Lower lobe of right lung (tissue), 2 donors: ENCODE results near the gene CEBPG. TPM values are rescaled to one million over a fixed set of nuclear protein-coding genes. Genes with fewer than 3 reads are reported as not detected.

Experiments used
- ATAC-seq, 2 donors: fragments of 200-7000 bp; cut with Tn5 transposase; one replicate each; pipeline ENCODE4 v1.9.1; 2020 to 2022; ENCODE audit warnings: mild to moderate bottlenecking in 2 of 2, moderate library complexity in 2 of 2
- DNase-seq: peaks from one replicate; pipeline ENCODE4 v3.0.0-alpha.2; 2020
- H3K27ac ChIP-seq: fragments of 200-600 bp; one replicate; pipeline ENCODE4 v1.8.0; 2022
- H3K27me3 ChIP-seq: fragments of 200-600 bp; one replicate; pipeline ENCODE4 v1.8.0; 2022; ENCODE audit warnings: low read depth
- H3K36me3 ChIP-seq: fragments of 200-600 bp; one replicate; pipeline ENCODE4 v1.8.0; 2022; ENCODE audit warnings: mild to moderate bottlenecking
- H3K4me1 ChIP-seq: fragments of 200-600 bp; one replicate; pipeline ENCODE4 v1.8.0; 2022
- H3K4me3 ChIP-seq: fragments of 200-600 bp; one replicate; pipeline ENCODE4 v1.8.0; 2022; ENCODE audit warnings: mild to moderate bottlenecking
- H3K9me3 ChIP-seq: fragments of 200-600 bp; one replicate; pipeline ENCODE4 v1.8.0; 2022
- intact Hi-C: fragments of 100-400 bp; cut with DNase I; formaldehyde crosslinking; loops from one replicate; pipeline ENCODE4 v1.11.0; 2022
- total RNA-seq: library from RNA; stranded (reverse); fragmentation: NEBNext Ultra II Directional; extraction: Animal tissue kit (Norgen Biotek cat#: 25700); gene quantifications from one replicate; pipeline ENCODE4 v1.2.1, GENCODE V29; 2021
- TF ChIP-seq, protein P1 (sequence below): fragments of 200-600 bp; IDR thresholded peaks from one replicate; pipeline ENCODE4 v1.8.0; 2022; ENCODE audit warnings: antibody characterized with exemption, mild to moderate bottlenecking
- donor health status: DM: no; HTN: yes; CAD: no; lungs with severe emphysema.

The CEBPG gene
- total RNA-seq, 1 donor from 2014 or later = 29.6 TPM

- ATAC-seq (no peak), DNase-seq (no peak)
- Histone ChIP-seq H3K4me3 (no peak overlapping the region), H3K27me3 (peaks cover 8% of the 10 kb centered on the region), H3K4me1 (no peaks in the 10 kb centered on the region), H3K36me3 (no peaks in the 10 kb centered on the region), H3K9me3 (no peaks in the 10 kb centered on the region), H3K27ac (no peak overlapping the region)
- intact Hi-C loops = no loop called here
- TF ChIP-seq, protein P1, sequence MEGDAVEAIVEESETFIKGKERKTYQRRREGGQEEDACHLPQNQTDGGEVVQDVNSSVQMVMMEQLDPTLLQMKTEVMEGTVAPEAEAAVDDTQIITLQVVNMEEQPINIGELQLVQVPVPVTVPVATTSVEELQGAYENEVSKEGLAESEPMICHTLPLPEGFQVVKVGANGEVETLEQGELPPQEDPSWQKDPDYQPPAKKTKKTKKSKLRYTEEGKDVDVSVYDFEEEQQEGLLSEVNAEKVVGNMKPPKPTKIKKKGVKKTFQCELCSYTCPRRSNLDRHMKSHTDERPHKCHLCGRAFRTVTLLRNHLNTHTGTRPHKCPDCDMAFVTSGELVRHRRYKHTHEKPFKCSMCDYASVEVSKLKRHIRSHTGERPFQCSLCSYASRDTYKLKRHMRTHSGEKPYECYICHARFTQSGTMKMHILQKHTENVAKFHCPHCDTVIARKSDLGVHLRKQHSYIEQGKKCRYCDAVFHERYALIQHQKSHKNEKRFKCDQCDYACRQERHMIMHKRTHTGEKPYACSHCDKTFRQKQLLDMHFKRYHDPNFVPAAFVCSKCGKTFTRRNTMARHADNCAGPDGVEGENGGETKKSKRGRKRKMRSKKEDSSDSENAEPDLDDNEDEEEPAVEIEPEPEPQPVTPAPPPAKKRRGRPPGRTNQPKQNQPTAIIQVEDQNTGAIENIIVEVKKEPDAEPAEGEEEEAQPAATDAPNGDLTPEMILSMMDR = no peak
These were observed 28.3 kb upstream of the CEBPG start for GRCh38 chr19:33345163-33345562.

DNA sequence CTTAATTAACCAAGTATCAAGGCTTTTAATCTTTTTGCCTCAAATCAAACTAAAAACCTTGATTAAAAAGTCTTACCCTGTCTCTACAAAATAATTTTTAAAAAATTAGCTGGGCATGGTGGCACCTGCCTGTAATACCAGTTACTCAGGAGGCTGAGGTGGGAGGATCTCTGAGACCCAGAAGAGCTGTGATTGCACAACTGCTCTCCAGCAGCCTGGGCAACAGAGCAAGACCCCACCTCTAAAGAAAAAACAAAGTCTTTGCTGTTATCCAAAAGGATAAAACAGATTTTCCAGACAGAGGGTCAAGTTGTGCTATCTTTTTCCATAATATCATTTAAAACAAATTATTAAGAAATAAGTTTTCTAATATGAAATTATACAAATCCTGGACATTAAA is 26.8 kb upstream of the CEBPG start:
- Histone ChIP-seq H3K27ac (no peak overlapping the region), H3K4me3 (no peak overlapping the region), H3K36me3 (no peaks in the 10 kb centered on the region), H3K27me3 (peaks cover 8% of the 10 kb centered on the region), H3K9me3 (no peaks in the 10 kb centered on the region), H3K4me1 (no peaks in the 10 kb centered on the region)
- TF ChIP-seq, protein P1 = no peak
- ATAC-seq (no peak), DNase-seq (no peak)
- intact Hi-C loops = no loop called here

- DNase-seq (no peak), ATAC-seq (no peak)
- TF ChIP-seq, protein P1 = no peak
- Histone ChIP-seq H3K27me3 (peaks cover 8% of the 10 kb centered on the region), H3K9me3 (no peaks in the 10 kb centered on the region), H3K36me3 (no peaks in the 10 kb centered on the region), H3K4me3 (no peak overlapping the region), H3K27ac (no peak overlapping the region), H3K4me1 (no peaks in the 10 kb centered on the region)
- intact Hi-C loops = no loop called here
These were observed 26.2 kb upstream of the CEBPG start for GRCh38 chr19:33347300-33347699.

DNA sequence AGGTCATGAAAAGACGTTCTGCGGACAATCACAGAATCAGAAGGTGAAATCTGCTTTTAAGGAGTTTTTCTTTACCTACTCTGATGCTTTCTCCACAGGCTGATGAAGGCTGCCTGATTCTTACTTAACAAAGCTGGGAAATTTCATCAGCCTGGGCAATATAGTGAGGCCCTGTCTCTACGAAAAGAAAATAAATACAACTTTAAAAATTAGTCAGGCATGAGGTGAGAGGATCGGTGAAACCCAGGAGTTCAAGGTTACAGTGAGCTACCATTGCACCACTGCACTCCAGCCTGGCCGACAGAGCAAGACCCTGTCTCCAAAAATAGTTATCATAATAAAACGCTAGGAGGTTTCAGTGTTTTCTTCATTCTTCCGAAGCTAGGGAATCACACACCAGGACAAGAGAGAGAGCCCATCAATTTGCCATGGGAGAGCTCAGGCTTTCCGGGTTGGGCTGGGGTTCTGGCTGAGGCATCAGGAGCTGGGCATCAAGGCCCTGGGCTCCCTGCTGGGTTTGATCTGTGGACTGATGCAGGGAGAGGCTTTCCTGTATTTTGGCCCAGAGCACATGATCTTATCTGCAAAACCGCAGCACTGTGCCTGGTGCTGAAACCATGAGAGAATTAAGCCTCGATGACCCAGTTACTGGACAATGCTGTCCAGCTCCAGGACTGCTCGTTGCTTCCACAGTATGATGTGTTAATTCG is 25.1 kb upstream of the CEBPG start:
- intact Hi-C loops = no loop called here
- H3K4me3 ChIP-seq = no peak overlapping the region
- no peaks in the 10 kb centered on the region for H3K36me3 ChIP-seq
- peaks cover 8% of the 10 kb centered on the region for H3K27me3 ChIP-seq
- TF ChIP-seq, protein P1 = no peak
- ATAC-seq (no peak), DNase-seq (no peak)
- no peaks in the 10 kb centered on the region for H3K9me3 ChIP-seq
- H3K4me1 ChIP-seq = no peaks in the 10 kb centered on the region
- H3K27ac ChIP-seq = no peak overlapping the region

DNA sequence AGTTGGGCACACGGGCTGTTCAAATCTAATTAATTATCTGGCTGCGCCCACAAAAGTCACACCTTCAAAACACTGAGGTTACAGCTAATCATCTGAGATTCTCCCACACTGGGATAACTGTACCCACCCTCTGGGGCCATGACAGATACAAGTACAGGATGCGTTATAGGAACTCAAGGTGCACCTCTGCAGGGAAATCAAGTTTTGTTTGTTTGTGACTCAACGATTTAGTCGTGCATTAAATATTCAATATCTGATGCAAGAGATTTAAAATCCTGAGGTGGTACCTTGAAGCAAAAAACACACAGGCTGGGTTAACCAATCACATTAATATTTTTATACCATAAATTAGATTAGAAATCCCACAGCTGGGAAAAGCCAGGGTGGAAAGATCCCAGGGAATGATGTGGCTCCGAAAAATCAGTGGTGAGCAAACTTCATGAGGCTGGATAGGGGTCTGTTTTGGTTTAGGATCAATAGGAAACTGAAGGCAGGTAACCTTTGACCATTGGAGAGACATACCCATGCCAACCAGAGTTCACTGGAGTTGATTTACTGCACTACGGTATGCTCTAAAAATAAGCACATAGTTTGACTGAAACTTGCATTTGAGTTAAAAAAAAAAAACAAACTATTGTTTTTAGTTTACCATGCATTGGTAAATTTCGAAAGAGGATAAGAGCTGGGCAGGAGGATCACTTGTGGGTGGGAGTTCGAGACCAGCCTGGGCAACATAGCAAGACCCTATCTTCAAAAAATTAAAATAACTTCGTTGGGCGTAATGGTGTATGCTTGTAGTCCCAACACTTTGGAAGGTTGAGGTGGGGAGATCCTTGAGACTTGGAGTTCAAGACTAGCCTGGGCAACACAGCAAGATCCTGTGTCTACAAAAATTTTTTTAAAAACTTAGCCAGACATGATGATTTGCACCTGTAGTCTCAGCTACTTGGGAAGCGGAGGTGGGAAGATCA is 23.9 kb upstream of the CEBPG start:
- Histone ChIP-seq H3K9me3 (no peaks in the 10 kb centered on the region), H3K4me3 (no peak overlapping the region), H3K36me3 (no peaks in the 10 kb centered on the region), H3K27ac (no peak overlapping the region), H3K27me3 (peaks cover 8% of the 10 kb centered on the region), H3K4me1 (no peaks in the 10 kb centered on the region)
- TF ChIP-seq, protein P1 = no peak
- no peak for ATAC-seq
- DNase-seq = no peak
- intact Hi-C loops = no loop called here
